ENCODE results near the gene PITPNM3. TPM values are rescaled to one million over a fixed set of nuclear protein-coding genes. Genes with fewer than 3 reads are reported as not detected.
"Not testable (repeated sequence)": the region's sequence is repeated elsewhere in the genome, so short reads cannot be mapped to it uniquely, and the experiment has no call there.

PITPNM3 gene
- total RNA-seq, 1 donor from 2014 or later = 1.4 TPM

GRCh38 chr17:6487251-6488007, 68.9 kb downstream of the PITPNM3 start:
- TF ChIP-seq, protein P1, sequence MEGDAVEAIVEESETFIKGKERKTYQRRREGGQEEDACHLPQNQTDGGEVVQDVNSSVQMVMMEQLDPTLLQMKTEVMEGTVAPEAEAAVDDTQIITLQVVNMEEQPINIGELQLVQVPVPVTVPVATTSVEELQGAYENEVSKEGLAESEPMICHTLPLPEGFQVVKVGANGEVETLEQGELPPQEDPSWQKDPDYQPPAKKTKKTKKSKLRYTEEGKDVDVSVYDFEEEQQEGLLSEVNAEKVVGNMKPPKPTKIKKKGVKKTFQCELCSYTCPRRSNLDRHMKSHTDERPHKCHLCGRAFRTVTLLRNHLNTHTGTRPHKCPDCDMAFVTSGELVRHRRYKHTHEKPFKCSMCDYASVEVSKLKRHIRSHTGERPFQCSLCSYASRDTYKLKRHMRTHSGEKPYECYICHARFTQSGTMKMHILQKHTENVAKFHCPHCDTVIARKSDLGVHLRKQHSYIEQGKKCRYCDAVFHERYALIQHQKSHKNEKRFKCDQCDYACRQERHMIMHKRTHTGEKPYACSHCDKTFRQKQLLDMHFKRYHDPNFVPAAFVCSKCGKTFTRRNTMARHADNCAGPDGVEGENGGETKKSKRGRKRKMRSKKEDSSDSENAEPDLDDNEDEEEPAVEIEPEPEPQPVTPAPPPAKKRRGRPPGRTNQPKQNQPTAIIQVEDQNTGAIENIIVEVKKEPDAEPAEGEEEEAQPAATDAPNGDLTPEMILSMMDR (IDR thresholded peaks at IDR 0.05; ENCODE audit: partially characterized antibody, unreplicated experiment) = no peak
- Mint-ChIP-seq H3K9me3 (ENCODE audit: unreplicated experiment) (peaks cover 5% of the 10 kb centered on the region), H3K4me3 (ENCODE audit: unreplicated experiment) (no peak overlapping the region), H3K27me3 (ENCODE audit: unreplicated experiment) (peaks cover 4% of the 10 kb centered on the region), H3K27ac (ENCODE audit: unreplicated experiment) (no peak overlapping the region), H3K36me3 (ENCODE audit: unreplicated experiment) (no peaks in the 10 kb centered on the region), H3K4me1 (ENCODE audit: low read depth, unreplicated experiment) (no peaks in the 10 kb centered on the region)
- peak; percentile 13 for DNase-seq

DNA sequence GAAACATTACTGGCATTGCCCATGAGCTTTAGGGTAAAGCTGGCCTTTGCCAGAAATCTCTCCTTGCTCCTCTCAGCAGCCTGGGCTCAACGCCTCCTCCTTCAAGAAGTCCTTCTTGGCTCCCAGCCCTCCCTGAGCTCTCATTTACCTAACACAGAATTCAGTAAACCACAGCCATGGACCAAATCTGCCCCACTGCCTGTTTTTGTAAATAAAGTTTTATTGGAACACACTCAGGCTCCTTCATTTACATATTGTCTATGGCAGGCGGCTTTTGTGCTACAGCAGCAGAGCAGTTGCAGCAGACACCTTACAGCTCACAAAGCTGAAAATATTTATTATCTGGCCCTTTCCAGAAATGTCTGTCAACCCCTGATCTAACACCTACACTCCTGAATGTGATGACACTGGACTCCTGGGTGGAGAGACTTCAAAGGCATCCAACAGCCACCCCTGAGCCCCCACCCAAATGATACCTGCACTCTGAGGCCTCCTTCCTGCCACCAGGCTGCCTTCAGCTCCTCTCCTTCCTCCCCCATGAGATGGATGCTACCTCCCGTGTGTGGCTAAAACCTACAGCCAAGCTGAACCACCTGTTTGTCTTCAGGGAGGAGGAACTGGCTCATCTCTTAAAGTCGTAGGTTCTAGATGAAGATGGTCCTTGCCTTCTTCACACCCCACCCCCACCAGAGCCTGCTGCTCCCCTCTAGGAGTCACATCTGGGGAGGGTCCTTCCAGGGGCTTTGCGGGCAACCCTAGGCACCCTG, 70.5 kb downstream of the PITPNM3 start:
- Mint-ChIP-seq H3K9me3 (ENCODE audit: unreplicated experiment) (peaks cover 5% of the 10 kb centered on the region), H3K4me1 (ENCODE audit: low read depth, unreplicated experiment) (no peaks in the 10 kb centered on the region), H3K27me3 (ENCODE audit: unreplicated experiment) (peaks cover 6% of the 10 kb centered on the region), H3K4me3 (ENCODE audit: unreplicated experiment) (no peak overlapping the region), H3K36me3 (ENCODE audit: unreplicated experiment) (no peaks in the 10 kb centered on the region), H3K27ac (ENCODE audit: unreplicated experiment) (no peak overlapping the region)
- no peak for DNase-seq
- TF ChIP-seq, protein P1 (IDR thresholded peaks at IDR 0.05; ENCODE audit: partially characterized antibody, unreplicated experiment) = no peak

DNA sequence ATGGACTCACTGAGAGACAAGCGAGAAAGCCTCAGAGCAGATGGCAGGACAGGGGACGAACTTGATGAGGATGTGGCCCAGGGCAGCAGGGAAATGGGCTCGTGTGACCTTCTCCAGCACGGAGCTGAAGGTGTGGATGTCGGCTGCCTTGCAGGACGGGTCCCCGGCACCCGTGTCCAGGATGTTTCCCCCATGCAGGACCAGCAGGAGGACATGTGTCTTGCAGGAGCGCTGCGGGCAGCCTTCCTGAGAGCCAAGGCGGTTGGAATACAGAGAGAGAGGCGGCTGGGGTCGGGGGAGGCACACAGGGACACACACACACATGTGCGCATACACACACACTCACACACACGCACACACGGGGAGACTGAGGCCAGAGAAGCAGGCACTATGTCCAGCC, 72.8 kb downstream of the PITPNM3 start:
- H3K36me3 Mint-ChIP-seq (ENCODE audit: unreplicated experiment) = no peaks in the 10 kb centered on the region
- H3K4me3 Mint-ChIP-seq (ENCODE audit: unreplicated experiment) = no peak overlapping the region
- TF ChIP-seq, protein P1 (IDR thresholded peaks at IDR 0.05; ENCODE audit: partially characterized antibody, unreplicated experiment) = no peak
- H3K9me3 Mint-ChIP-seq (ENCODE audit: unreplicated experiment) = peaks cover 5% of the 10 kb centered on the region
- peaks cover 8% of the 10 kb centered on the region for H3K27me3 Mint-ChIP-seq (ENCODE audit: unreplicated experiment)
- DNase-seq = no peak
- H3K27ac Mint-ChIP-seq (ENCODE audit: unreplicated experiment) = no peak overlapping the region
- H3K4me1 Mint-ChIP-seq (ENCODE audit: low read depth, unreplicated experiment) = no peaks in the 10 kb centered on the region

DNA sequence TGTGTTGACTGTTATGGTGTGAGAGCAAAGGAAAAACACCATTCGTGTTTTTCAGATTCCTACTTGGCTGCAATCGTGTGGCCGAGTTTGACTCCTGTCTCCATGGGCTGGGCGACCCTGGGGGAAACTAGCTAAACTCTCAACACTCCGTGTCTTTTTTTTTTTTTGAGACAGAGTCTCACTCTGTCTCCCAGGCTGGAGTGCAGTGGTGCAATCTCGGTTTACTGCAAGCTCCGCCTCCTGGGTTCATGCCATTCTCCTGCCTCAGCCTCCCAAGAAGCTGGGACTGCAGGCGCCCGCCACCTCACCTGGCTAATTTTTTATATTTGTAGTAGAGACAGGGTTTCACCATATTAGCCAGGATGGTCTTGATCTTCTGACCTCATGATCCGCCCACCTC, 73.6 kb downstream of the PITPNM3 start:
- not testable (repeated sequence) for H3K36me3 Mint-ChIP-seq (ENCODE audit: unreplicated experiment); H3K4me3 Mint-ChIP-seq (ENCODE audit: unreplicated experiment); H3K27ac Mint-ChIP-seq (ENCODE audit: unreplicated experiment); DNase-seq; H3K4me1 Mint-ChIP-seq (ENCODE audit: low read depth, unreplicated experiment); H3K27me3 Mint-ChIP-seq (ENCODE audit: unreplicated experiment); H3K9me3 Mint-ChIP-seq (ENCODE audit: unreplicated experiment)

DNA sequence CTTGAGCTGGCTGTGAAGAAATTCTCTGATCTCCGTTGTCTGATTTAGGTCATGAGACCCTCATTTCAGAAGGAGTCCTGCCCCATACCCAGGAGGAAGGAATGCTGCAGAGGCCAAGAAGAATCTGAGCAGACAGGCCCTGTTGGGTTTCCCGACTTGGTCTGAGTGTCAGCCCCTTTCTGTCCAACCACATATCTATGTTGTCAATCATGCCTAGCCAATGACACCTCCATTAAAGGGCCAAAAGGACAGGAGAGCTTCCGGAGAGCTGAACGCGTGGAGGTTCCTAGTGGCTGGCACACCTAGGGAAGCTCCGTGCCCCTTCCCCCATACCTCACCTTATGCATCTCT, 74.3 kb downstream of the PITPNM3 start:
- H3K27ac Mint-ChIP-seq (ENCODE audit: unreplicated experiment) = no peak overlapping the region
- H3K9me3 Mint-ChIP-seq (ENCODE audit: unreplicated experiment) = peaks cover 5% of the 10 kb centered on the region
- peaks cover 9% of the 10 kb centered on the region for H3K27me3 Mint-ChIP-seq (ENCODE audit: unreplicated experiment)
- H3K4me3 Mint-ChIP-seq (ENCODE audit: unreplicated experiment) = no peak overlapping the region
- TF ChIP-seq, protein P1 (IDR thresholded peaks at IDR 0.05; ENCODE audit: partially characterized antibody, unreplicated experiment) = no peak
- DNase-seq = no peak
- H3K36me3 Mint-ChIP-seq (ENCODE audit: unreplicated experiment) = no peaks in the 10 kb centered on the region
- peaks cover 3% of the 10 kb centered on the region for H3K4me1 Mint-ChIP-seq (ENCODE audit: low read depth, unreplicated experiment)
